Fibroblast of mammary gland (primary cell): ENCODE measurements around the gene XG.

ENCODE experiments used
- DNase-seq: peaks from one replicate; pipeline ENCODE4 v3.0.0-alpha.2; 2010; ENCODE audit warnings: low read depth
- H3K4me3 ChIP-seq: 2 replicates; pipeline ENCODE4 v1.5.1; 2011; ENCODE audit warnings: low read depth, mild to moderate bottlenecking, low read length, moderate library complexity; ENCODE audit not compliant: control insufficient read depth
- TF ChIP-seq, protein P1 (sequence below): conservative IDR thresholded peaks from 2 replicates; pipeline ENCODE4 v1.5.1; 2011; ENCODE audit warnings: low read depth, low read length, inconsistent platforms; ENCODE audit not compliant: control insufficient read depth, insufficient read depth

Gene XG

DNA sequence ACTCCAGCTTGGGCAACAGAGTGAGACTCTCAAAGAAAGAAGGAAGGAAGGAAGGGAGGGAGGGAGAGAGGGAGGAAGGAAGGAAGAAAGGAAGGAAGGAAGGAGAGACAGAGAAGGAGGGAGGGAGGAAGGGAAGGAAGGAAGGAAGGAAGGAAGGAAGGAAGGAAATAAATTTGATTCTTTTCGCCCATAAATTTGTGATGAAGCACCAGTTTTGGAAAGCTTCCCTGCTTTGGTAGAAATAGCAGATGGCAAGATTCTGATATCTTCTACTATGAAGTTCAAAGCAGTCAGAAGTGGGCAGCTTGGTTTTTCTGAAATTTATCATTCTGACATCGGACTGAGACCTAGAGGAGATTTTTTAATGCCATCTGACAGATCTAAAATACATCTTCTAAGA, 65.2 kb downstream of the XG start:
- DNase-seq = no peak
- TF ChIP-seq, protein P1, sequence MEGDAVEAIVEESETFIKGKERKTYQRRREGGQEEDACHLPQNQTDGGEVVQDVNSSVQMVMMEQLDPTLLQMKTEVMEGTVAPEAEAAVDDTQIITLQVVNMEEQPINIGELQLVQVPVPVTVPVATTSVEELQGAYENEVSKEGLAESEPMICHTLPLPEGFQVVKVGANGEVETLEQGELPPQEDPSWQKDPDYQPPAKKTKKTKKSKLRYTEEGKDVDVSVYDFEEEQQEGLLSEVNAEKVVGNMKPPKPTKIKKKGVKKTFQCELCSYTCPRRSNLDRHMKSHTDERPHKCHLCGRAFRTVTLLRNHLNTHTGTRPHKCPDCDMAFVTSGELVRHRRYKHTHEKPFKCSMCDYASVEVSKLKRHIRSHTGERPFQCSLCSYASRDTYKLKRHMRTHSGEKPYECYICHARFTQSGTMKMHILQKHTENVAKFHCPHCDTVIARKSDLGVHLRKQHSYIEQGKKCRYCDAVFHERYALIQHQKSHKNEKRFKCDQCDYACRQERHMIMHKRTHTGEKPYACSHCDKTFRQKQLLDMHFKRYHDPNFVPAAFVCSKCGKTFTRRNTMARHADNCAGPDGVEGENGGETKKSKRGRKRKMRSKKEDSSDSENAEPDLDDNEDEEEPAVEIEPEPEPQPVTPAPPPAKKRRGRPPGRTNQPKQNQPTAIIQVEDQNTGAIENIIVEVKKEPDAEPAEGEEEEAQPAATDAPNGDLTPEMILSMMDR = no peak

DNA sequence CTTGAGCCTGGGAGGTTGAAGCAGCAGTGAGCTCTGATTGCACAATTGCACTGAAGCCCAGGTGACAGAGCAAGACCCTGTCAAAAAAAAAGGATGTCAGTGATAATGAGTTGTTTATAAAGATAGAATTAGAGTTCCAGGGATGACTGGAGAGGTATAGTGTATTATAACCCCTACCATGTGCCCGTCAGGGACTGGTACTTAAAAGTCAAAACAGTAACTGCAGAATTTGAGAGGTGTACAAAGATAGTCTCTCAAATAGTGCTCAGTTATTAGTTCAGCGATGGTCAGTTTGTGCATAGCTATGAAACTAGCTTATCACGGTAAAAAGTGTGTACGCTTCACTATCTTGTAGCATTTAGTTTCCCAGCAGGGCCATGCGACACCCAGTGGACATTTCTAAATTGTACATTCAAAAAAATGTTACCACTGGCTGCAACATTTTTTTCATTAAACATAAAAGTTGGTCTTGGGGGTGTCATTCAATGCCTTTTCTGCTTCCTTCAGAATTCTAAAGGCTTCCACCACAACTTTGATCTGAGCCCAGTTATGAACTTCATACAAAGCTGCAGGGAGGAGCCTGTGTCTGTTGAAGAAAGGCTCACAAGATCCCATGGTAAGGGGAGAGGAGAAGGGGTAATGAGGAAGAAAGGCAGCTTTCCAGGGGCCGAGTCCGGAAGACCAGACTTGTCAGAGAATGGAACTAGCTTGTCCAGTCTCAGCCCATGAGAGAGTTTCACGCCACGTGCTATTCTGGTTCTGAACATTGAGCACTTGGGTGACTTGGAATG, 67.7 kb downstream of the XG start:
- peak; percentile 49 for DNase-seq
- TF ChIP-seq, protein P1 = peak; percentile 63
- H3K4me3 ChIP-seq = no peak overlapping the region

More for the DNA sequence above, 65.2 kb downstream of the XG start:
- no peak overlapping the region for H3K4me3 ChIP-seq

DNA sequence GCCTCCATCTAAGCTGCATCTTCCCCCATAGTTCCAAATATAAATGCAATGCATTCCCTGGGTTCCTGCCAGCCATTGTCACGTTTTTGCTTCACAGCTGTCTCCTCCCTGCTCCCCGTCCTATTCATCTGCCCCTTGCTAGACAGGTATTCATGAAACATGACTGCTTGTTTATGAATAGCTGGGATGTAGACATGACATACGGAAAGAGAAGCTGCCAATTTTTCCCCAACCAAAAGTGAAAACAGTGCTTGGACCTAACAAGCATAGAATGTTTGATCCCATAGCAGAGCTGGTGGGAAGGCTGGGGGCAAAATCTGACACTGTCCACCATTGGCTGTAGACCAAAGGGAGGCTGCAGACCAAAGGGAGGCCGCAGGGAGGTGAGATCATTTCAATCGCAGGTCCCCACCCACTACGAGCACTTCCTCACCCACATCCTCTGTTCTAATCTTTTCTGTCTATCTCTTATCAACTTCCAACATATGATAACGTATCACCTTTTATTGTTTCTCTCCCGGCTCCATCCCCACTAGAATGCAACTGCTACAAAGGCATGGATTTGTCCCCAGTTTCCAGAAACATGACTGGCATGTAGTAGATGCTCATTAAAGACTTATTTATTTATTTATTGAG, 68.4 kb downstream of the XG start:
- no peak for DNase-seq
- TF ChIP-seq, protein P1 = no peak
- no peak overlapping the region for H3K4me3 ChIP-seq

DNA sequence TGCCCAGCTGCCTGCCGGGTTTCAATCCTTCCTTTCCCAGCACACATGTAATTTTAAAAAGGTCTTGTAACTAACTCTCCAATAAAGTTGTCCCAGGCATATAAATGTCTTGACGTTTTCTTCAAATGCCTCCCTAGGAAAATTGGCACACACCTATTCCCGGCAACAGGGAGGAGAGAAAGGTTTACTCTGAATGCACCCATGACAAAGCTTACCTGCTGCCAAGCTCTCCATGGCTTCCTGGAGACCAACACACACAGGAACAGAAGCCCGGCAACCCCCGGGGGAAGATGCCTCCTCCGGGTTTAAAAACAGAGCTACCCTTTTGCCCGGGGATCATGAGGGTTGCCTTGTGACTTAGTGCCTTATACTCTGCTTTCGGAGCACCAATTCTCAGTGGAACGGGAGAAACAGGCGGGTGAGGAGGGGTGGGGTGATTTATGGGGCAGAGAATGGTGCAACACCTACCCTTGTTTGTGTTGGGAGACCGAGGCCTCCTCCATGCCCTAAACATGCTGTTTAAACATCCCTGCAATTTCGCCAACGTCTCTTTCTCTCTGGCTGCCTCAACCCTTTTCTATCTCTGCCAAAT, 72.1 kb downstream of the XG start:
- TF ChIP-seq, protein P1 = no peak
- DNase-seq = no peak
- no peak overlapping the region for H3K4me3 ChIP-seq

DNA sequence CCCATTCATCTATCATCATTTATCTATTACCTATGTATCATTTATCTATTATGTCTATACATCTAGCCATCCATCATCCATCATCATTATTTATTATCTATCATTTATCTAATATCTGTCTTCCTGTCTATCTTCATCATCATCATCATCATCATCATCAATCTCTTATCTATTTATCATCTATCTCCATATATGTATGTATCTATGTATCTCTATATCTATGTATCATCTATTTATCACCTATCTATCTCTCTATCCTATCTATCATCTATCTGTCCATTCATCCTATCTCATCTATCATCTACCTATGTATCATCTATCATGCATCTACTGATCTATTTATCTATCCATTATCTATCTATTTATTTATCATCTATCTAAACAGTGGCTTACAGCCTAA, 73.0 kb downstream of the XG start:
- TF ChIP-seq, protein P1 = no peak
- DNase-seq = no peak
- H3K4me3 ChIP-seq = no peak overlapping the region

DNA sequence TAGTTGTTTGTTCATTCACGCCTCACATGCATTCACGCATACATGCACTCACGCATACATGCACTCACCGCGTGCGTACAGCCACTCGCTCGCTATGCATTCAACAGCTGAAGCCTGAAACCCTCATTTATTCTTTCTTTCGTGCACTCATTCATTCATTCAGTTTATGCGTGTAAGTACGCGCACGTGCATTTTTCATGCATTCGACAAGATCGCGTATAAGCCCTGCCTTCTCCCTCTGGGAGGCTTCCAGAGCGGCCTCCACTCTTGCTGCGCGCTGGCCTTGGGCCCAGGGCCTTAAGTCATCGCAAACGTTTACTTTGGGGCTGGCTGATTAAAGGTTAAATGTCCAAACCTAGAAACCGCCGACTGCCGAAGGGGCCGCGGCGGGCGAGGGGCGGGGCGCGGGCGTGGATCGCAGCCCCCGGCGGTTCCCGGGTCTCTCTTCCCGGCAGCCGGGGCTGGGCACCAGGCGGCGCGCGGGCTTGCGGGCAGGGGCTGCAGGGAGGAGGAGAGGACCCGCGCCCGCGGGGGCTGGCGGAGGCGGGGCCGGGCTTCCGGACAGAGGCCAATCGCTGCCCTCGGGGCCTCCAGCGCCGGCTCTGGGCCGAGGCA, 76.6 kb downstream of the XG start, which contains the start of gene GYG2:
Gene GYG2, plus strand, starts transcription at position 587 of the 615 bp plus-strand sequence. CDS start 1,259 bp downstream, outside the sequence.
- H3K4me3 ChIP-seq = no peak within 1 kb of the TSS
- peak; percentile 39 for DNase-seq
- TF ChIP-seq, protein P1 = no peak
